Measurements from ENCODE around the gene MEP1A. TPM values are rescaled to one million over a fixed set of nuclear protein-coding genes. Genes with fewer than 3 reads are reported as not detected.
A peak's percentile ranks its signal among the peaks of the same experiment; 100 is the strongest.

The MEP1A gene
- total RNA-seq, 1 donor from 2014 or later, result not detected

DNA sequence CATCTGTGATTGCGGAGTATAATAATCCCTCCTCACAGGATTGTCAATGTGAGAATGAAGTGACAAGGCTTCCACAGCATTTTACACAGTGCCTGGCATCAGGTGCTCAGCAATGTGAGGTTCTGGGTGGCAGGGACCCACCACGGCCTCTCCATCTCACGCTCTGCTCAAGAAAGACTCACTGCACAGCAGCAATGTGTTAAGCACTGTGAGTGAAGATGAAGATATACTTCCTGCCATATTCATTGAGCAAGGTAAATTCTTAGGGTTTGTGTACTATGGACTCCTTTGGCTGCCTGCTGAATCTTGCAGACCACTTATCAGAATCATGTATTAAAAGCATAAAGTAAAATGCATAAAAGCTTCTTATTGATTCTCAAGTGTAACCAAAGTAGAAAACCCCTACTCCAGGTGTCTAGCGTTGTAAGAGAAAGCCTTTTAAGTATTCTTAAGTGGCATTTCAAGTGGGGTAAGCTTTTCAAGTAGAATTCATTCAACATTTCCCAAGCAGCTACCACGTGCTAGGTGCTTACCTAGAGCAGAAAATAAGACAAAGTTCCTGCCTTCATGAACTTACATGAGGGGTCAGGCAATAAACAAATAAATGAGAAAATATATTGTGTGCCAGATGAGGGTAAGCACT is 17.0 kb upstream of the MEP1A start:
- DNase-seq, result no peak

DNA sequence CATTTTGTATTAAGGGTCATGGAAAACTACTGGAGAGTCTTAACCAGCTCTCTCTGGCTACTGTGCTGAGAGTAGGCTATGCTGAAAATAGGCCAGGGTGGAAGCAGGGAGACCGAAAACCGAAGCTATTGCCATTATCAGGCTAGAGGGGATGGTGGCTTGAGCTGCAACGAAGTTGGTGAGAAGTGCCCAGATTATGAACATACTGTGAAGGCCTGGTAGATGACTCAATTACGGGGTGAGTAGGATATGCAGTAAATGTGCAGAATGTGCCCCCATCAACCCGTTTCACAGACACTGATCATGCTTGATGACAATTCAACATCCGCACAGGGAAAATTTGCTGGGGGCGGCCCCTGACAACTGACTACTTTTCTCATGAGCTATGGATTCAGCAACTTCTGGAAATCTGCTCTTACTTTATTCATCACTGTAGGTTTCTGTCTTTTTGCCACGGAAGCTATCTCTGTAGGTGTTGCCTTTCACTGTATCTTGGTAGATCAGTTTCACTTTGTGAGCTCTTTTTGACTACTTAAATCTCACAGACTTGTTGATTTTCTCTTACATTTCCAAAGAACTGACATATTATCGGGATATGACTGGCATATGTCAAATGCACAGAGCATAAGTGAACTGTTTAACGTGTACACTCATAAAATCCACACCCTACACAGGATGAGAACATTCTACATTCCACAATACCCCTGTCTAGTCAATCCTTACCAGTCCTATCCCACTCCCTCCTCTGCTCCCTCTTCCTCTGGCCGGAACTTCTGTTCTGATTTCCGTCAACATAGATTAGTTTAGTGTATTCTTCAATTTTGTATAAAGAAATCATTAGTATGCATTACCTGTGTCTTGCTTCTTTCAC is 15.5 kb upstream of the MEP1A start:
- no peak for DNase-seq

DNA sequence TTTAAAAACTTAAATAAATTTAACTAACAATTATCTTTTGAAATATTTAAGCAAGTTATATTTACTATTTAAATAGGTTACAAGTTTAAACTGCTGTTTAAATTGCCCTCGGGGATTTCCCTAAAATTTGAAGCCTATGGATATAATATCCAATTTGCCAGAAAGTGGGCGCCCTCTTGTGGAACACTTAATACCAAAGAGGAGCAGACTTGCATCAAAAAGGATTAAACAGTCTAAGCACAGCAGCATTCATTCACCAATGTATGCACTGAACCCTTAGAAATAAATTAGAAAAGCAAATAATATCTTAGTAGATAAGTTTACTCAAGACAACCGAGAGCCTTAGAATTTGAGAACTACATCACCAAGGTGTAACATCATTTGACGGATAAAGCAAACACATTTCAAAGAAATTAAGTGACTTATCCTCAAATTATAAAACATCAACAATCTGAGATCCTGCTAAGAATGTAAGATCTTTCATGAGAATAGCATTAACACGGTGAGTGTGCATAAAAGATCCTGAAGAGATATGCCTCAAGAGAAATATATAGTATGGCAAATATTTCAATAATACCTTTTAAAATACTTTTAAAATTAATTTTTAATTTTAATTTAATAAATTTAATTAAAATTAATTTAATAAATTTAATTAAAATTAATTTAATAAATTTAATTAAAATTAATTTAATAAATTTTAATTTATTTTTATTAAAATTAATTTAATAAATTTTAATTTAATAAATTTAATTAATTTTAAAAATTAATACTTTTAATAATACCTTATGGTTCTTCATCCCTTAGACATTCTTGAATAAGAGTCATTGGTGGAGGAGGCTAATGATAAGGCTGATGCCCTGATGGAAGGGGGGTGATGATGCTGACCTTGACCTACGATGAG is 11.5 kb upstream of the MEP1A start:
- DNase-seq, result peak; percentile 91

DNA sequence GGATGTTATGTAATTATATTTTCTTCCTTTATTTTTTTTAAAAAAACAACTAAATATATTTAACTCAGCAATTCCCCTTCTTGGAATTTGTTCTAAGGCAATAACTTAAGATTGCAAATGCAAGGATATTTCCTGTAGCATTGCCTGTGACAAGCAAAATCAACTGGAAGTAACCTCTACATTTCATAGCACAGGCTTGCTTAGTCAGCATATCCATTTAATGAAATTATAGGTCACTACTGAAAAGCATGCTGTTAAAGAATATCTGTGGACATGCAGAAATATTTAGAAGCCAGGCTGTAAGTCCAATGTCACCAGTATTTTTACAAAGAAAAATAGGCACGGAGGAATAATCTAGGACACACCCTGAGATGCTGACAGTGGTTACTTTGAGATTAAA is 8.7 kb upstream of the MEP1A start:
- no peak for DNase-seq

DNA sequence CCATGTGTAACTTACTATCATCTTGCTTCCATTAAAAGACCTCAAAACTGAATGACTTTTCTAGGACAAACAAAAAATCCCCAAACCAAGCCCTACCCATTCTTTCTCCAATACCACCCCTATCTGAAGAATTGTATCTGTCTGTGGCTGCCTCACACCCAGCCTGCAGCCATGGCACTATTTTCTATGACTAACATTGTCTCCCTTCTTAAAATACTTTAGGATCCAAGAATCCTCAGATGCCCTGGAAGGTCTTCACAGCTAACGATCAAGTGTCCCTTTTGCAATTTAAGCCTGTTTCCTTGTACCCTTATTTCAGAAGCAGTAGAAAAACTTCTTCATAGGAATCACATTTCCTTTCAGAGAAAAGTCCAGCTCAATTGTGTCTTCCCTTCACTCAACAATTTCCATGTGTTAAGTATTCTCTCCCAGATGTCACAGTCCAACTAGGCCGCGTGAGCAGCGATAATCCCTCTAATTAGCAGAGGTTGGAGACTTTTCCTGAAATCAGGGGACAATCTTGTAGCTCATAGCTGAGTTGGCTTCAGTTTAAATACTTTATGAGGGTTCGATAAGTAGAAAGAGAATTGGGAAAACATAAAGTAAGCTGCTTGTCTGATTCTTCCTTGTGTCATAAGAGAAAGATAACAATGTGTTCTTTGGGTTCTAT is 5.2 kb upstream of the MEP1A start:
- DNase-seq, result no peak

DNA sequence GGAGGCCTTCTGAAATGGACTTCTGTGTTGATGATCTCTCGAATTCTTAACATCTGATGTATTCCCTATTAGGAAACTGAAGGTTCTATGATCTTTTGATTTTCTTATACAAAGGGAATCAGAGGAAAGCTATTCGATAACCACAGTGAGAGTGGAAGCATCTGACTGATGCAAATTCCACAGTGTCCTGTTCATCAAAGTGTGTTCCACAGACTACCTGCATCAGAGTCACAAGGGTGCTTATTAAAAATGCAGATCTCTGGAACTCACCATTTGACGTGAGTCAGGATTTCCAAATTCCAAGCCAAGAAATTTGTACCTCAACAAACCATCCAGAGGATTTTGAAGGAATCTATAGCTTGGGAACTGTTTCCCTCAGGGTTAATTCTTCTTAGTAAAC is 4.4 kb upstream of the MEP1A start:
- DNase-seq, result no peak

DNA sequence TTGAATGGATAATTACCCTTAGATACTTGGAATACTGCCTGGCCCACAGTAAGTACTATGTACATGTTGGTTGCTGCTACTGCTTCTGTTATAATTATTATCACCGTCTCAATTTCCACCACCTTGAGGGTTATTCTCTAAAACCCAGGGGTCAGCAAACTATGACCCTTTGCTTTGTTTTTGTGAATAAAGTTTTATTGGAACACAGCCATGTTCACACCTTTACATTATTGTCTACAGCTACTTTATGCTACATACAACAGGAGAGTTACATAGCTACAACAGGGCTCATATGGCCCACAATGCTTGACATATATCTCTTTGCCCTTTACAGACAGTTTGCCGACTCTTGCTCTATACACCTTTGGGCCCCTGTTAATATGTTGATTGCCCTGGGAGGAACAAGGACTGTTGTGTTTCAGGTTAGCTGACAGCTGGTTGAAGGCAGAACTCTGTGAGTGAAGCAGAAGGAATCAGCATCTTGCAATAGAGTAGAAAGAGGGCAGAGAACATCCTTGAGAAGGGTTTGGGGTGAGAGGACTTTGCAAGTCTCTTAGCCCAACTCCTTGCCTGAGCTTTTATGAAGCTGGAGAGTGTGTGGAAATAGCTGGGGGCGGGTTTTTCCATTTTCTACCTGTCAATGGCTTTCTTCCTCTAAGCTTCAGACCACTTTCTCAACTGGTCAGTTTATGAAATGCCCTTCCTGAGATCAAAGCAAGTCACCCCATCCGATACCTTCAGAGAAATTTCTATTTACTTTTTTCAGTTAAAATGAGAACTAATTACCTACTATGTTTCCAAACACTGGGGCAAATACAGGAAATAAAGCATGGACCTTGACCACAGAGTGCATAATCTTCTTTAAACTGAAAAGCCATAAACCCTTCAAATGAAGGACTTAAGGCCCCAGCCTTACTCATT is 3.5 kb upstream of the MEP1A start:
- DNase-seq, result no peak

DNA sequence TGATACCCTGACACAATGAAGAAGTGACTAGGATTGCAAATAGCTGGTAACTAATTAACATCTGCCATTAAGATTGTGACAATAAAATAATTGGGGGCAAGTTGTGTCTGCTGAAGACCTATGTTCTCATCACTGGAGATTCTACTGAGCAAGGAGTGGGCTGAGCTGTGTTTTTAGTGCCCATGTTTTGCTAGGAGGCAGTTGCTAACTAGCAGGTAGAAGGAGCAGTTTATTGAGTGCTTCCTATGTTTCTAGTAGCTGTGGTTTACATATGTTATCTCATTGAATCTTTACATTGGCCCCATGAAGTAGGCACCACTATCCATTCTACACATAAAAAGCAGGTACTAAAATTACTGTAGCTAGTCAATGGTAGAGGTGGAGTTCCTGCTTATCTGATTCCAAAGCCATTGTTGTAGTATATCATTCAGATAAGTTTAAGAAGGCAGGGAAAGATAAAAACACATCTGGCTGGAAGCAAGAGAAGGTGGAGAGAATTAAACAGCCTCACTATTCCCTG is 2.8 kb upstream of the MEP1A start:
- no peak for DNase-seq

DNA sequence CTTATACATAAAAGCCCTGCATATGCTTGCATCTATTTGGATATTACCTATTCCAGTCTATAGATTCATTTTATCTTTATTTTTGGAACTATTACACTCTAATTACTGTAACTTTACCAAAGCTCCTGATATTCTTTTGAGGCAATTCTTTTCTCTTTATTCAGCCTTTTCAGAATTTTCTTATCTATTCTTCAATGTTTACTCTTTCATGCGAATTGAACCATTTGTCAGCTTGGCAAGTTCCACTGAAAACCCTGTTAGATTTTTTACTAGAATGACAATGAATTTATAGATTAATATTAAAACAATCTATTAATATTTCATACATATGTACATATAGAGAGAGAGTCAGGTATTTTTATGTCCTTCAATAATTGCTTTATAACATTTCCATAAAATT is 554 bp upstream of the MEP1A start:
- no peak for DNase-seq

DNA sequence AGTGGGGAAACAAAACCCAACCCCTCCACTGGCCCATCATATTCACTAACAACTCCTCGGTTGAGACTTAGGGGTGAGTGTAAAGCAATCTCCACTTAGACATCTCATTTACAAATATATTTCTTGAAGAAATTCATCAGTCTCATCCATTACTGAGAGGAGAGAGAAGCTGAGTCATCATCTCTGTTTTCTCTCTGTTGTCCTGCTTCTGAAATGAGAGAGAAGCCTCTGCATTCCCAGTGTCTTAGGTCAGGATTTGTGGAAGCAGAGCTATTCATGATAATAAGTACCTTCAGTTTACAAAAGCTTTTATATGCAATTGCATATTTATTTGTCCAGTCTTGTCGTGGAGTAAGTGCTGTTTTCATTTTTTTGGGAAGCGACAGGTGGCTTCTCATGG is 879 bp downstream of the MEP1A start:
- no peak for DNase-seq

DNA sequence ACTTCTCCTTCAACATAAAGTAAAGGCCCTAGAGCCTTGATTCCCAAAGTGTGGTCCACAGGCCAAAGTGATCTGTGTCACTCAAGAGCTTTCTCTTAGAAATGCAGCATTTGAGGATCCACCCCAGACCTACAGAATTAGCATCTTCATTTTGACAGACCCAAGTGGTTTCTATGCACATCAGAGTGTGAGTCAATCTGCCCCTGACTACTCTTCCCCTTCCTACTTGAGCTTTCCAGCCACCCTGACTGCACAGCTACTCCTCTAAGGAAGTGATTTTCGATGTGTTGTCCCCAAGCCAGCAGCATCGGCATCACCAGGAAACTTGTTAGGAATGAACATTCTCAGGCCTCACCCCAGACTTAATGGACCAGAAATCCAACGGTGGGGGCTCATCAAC is 2.6 kb downstream of the MEP1A start:
- no peak for DNase-seq

DNA sequence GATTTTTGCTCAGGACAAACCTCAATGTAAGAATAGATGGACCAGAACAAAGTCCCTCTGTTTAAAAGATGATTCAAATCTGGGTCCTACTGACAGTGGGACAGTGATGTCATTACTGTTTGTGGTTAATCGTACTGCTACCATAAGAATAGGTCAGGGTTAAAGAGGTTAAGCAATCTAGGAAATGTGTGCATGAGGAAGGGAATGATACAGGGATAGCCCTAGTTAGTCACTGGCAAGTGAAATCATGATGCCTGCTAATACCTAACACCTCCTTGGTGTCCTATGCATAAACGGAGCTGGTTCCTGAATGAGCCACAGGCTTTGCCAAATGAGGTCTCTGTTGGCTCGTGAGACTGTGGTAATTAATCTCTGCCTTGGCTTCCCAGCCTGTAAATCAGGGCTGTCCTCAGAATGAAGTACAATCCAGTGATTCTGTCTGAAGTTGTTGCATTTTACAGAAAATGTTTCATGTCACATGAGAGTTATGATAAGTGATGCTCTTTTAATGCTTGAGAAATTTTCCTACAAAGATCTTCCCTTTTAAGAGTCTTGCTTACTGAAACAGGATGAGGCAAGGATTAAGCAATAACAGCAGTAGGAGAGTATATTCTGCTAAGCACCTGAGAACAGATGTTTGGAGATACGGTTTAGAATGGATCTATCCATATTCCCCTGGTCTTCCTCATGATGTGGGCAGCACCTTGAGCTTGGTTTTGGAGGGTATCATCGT is 3.8 kb downstream of the MEP1A start:
- DNase-seq, result no peak

DNA sequence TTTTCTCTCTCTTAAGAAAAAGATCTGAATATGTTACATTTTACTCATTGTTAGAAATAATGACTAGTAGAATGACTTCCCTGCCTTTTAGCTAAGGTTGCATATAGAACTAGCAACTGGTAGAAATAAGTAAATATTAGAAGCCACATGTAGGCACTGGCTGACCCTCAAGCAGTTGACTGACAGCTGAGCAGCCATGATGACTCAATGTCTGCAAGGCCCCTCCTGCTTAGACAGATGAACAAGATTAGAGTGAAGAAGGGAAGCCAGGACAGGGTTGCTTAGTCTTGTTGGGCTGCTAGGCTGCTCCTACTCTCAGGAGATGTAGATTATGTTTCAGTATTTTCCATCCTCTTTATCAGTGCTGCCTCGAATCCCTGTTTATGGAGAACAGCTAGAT is 6.5 kb downstream of the MEP1A start:
- no peak for DNase-seq

DNA sequence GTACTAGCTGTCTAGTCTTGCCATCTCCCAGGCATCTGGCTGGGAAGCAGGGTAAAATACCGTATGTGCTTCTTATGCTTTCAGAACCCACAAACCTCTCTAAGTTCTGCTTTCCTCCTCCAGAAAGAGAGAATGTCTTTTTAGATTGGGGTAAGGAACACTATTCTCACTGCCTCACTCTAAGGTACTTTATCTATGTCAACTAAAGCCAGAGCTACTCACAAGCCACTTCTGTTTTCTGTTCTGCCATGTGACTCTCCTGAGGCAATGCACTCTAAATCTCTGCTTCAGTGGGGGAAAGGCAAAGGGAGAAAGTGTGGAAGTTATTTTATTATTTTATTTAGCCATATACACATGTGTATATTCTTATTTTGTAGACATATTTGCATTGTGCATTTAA is 15.6 kb downstream of the MEP1A start:
- DNase-seq, result no peak

DNA sequence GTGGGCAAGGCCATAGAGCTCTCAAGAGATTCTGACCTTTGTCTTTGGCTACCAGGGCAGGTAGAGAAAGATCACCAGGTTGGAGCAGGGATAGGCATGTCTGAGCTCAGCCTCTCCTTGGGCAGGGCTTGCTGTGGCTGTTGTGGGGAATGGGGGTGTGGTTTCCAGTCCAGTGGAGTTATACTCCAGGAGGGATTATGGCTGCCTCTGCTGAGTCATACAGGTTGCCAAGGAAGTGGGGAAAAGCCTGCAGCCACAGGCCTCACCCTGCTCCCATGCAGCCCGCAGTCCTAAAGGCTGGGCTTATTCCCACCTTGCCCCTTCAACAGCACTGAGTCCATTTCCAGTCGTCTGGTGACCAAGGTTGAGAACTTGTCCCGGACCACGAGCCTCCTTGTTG is 21.9 kb downstream of the MEP1A start:
- DNase-seq, result no peak

DNA sequence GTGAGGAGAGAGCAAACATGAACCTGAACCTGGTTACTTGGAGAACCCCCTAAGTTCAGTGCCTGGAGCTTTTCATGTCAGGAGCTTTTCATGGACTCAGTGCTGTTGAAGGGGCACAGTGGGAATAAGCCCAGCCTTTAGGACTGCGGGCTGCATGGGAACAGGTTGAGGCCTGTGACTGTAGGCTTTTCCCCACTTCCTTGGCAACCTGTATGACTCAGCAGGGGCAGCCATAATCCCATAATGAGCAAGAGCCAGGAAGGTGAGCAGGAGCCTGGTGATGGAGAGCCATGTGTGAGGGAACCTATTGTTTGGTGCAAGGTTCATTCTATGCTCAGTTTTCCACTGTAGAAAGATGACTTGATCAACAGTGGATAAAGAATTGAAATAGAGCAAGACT is 23.4 kb downstream of the MEP1A start:
- DNase-seq, result no peak

DNA sequence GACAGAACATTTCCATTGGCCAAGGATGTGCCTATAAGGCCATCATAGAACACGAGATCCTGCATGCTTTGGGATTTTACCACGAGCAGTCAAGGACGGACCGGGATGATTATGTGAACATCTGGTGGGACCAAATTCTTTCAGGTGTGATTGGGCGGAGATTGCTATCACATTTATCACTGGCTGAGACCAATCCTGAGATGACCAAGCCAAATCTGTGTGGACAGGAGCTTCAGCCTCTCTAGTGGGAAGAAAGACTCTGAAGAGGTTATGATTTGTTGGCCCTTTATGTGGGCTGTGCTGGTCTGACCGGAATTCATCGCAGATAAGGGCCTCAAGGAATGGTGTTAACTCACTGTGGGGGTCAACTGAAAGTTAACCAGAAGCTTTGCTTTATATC is 26.4 kb downstream of the MEP1A start:
- no peak for DNase-seq

DNA sequence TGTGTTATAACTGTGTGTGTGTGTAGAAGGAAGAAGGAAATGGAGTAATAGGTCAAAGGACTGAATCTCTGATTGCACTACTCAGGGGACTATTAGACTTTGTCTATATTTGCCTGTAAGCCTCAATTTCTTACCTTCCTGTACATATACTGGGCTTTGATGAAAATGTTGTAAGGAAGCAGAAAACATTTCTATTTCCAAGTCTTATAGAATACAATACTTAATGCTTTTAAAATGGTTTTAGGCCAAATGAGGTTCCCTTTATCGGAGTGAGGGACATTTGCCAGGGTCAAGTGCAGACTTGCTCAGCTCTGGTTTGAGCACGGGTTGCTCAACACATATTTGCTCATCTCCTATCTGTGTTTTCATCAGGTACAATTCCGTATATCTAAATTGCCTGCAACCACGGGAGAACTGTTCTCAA is 28.3 kb downstream of the MEP1A start:
- no peak for DNase-seq

DNA sequence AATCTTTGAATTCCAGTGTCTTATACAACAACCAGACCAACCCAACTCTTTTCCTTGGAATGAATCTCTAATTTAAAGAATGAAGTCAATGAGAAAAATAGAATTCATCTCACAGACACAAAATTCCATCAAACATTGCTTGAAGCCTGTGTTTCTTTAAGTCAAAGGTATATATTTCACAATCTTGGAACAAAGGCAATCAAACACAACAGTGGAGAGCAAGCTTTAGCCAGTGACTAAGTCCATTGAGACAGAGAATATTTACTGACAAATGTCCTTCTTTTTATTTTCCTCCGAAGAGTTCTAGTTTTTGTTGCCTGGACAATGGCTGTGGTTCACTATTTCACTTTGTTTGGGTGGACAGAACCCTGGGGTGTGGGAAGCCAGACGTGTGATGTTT is 35.8 kb downstream of the MEP1A start:
- DNase-seq, result no peak

DNA sequence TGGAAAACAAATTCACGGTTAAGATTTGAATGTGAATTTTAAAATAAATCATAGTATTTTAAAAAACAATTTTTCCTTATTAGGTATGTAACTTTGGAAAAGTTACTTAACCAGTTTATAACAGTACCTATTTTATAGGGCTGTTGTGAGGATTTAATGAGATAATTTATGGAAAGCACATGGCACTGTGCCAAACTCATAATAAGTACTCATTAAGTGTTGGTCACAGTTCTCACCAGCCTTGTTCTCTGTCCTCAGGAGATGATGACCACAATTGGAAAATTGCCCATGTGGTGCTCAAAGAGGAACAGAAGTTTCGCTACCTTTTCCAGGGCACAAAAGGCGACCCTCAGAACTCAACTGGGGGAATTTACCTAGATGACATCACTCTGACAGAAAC is 39.6 kb downstream of the MEP1A start:
- DNase-seq, result no peak

Measured in tongue (tissue), 2 donors.